Measurements from ENCODE around the gene SEL1L3.

SEL1L3 gene

GRCh38 chr4:25845841-25846653 lies 16.7 kb downstream of the SEL1L3 start:
- no peak overlapping the region for H3K27ac ChIP-seq (ENCODE audit: low read depth, low read length)
- peaks cover 77% of the 10 kb centered on the region for H4K20me1 ChIP-seq (ENCODE audit: low read depth, low read length)
- H3K79me2 ChIP-seq (ENCODE audit: insufficient read depth, low read length) = peaks cover 100% of the 10 kb centered on the region
- no peak overlapping the region for H3K9ac ChIP-seq (ENCODE audit: low read length)
- H3K27me3 ChIP-seq (ENCODE audit: low read length) = no peaks in the 10 kb centered on the region
- H3K9me2 ChIP-seq (replicated peaks; ENCODE audit: insufficient read depth, low read length) = no peaks in the 10 kb centered on the region
- no peaks in the 10 kb centered on the region for H3K9me3 ChIP-seq (ENCODE audit: insufficient read depth, low read length)
- peaks cover 24% of the 10 kb centered on the region for H3F3A ChIP-seq (ENCODE audit: insufficient read depth)
- H3K4me2 ChIP-seq (ENCODE audit: low read depth, low read length, poor library complexity, severe bottlenecking) = no peak overlapping the region
- H3K4me3 ChIP-seq (ENCODE audit: insufficient read depth, low read length, poor library complexity, severe bottlenecking) = no peak overlapping the region
- no peak overlapping the region for H2AFZ ChIP-seq (ENCODE audit: low read depth, low read length, severe bottlenecking)
- no peak for TF ChIP-seq CTCF (IDR thresholded peaks at IDR 0.05; ENCODE audit: insufficient read depth, low read length, poor library complexity, severe bottlenecking)
- TF ChIP-seq EZH2phosphoT487 (conservative IDR thresholded peaks at IDR 0.05; ENCODE audit: low read length) = no peak
- H3K36me3 ChIP-seq (ENCODE audit: low read length) = peaks cover 59% of the 10 kb centered on the region

GRCh38 chr4:25844961-25845712 lies 17.7 kb downstream of the SEL1L3 start:
- Histone ChIP-seq H3K4me2 (ENCODE audit: low read depth, low read length, poor library complexity, severe bottlenecking) (no peak overlapping the region), H3K79me2 (ENCODE audit: insufficient read depth, low read length) (peaks cover 100% of the 10 kb centered on the region), H3K36me3 (ENCODE audit: low read length) (peaks cover 61% of the 10 kb centered on the region), H4K20me1 (ENCODE audit: low read depth, low read length) (peaks cover 79% of the 10 kb centered on the region), H3K27me3 (ENCODE audit: low read length) (no peaks in the 10 kb centered on the region), H3K9me2 (replicated peaks; ENCODE audit: insufficient read depth, low read length) (no peaks in the 10 kb centered on the region), H3K4me3 (ENCODE audit: insufficient read depth, low read length, poor library complexity, severe bottlenecking) (no peak overlapping the region), H3K27ac (ENCODE audit: low read depth, low read length) (no peak overlapping the region), H2AFZ (ENCODE audit: low read depth, low read length, severe bottlenecking) (no peak overlapping the region), H3K9ac (ENCODE audit: low read length) (no peak overlapping the region), H3K9me3 (ENCODE audit: insufficient read depth, low read length) (no peaks in the 10 kb centered on the region), H3F3A (ENCODE audit: insufficient read depth) (peaks cover 24% of the 10 kb centered on the region)
- TF ChIP-seq EZH2phosphoT487 (conservative IDR thresholded peaks at IDR 0.05; ENCODE audit: low read length) (no peak), CTCF (IDR thresholded peaks at IDR 0.05; ENCODE audit: insufficient read depth, low read length, poor library complexity, severe bottlenecking) (no peak)

- Histone ChIP-seq H4K20me1 (ENCODE audit: low read depth, low read length) (peaks cover 79% of the 10 kb centered on the region), H3K9me3 (ENCODE audit: insufficient read depth, low read length) (no peaks in the 10 kb centered on the region), H3K36me3 (ENCODE audit: low read length) (peaks cover 68% of the 10 kb centered on the region), H3K27ac (ENCODE audit: low read depth, low read length) (0 out of 2 replicates have a peak overlapping the region, but pooled peaks have one; percentile 27), H3K27me3 (ENCODE audit: low read length) (no peaks in the 10 kb centered on the region), H3K79me2 (ENCODE audit: insufficient read depth, low read length) (peaks cover 100% of the 10 kb centered on the region), H3K4me2 (ENCODE audit: low read depth, low read length, poor library complexity, severe bottlenecking) (no peak overlapping the region), H3K9ac (ENCODE audit: low read length) (no peak overlapping the region), H3K9me2 (replicated peaks; ENCODE audit: insufficient read depth, low read length) (no peaks in the 10 kb centered on the region), H3K4me3 (ENCODE audit: insufficient read depth, low read length, poor library complexity, severe bottlenecking) (no peak overlapping the region), H2AFZ (ENCODE audit: low read depth, low read length, severe bottlenecking) (no peak overlapping the region), H3F3A (ENCODE audit: insufficient read depth) (peaks cover 35% of the 10 kb centered on the region)
- TF ChIP-seq EZH2phosphoT487 (conservative IDR thresholded peaks at IDR 0.05; ENCODE audit: low read length) (no peak), CTCF (IDR thresholded peaks at IDR 0.05; ENCODE audit: insufficient read depth, low read length, poor library complexity, severe bottlenecking) (no peak)
Measured at GRCh38 chr4:25843340-25844097, 19.3 kb downstream of the SEL1L3 start.

Data from SU-DHL-6 (cell line).